GM18520 (cell line): ENCODE measurements around the gene CCNDBP1.
"Not testable (repeated sequence)": the region's sequence is repeated elsewhere in the genome, so short reads cannot be mapped to it uniquely, and the experiment has no call there.

Source experiments
- ATAC-seq: cut with Tn5 transposase; IDR thresholded peaks from one replicate; pipeline ENCODE4 v1.9.1; 2021; ENCODE audit not compliant: unreplicated experiment

Gene CCNDBP1

GRCh38 chr15:43214592-43215295, 29.5 kb downstream of the CCNDBP1 start:
- no peak for ATAC-seq

DNA sequence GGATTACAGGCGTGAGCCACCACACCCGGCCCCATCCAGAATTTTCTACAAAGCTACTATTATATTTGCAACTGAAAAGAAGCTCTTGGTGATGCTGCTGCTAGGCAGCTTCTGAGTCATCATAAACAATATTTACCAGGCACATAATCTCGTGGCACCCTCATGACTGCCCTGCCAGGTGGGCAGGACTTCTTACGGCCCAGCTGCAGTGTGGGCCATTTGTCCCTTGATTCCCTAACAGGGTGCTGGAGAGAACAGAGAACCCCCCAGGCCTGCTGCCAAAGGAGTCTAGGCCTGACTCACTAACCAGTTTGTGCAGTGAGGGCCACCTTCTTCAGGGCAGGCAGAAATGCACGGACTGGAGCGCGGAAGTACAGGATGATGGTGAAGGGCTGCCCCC, 30.8 kb downstream of the CCNDBP1 start:
- no peak for ATAC-seq

- no peak for ATAC-seq
Observed at GRCh38 chr15:43218908-43219706, 33.9 kb downstream of the CCNDBP1 start.

GRCh38 chr15:43219929-43220928, 35.0 kb downstream of the CCNDBP1 start:
- ATAC-seq = no peak

DNA sequence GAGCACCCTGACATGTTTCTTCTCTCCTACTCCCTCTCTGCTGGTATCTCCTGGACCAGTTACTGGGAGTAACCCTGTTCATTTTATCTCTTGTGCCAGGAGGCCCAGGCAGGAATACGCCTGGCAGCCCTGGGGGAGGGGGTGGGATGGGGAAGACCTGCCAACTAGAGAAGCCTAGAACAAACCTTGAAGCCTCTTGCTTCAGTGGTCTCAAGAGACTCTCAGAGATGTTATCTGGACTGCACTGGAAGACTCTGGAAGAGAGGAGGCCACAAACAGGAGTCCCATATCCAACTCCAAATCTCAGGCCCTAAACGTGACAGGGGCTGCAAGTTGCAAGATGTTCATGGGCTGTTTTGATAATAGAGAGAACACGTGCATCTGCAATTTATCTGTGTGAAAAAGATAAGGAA, 35.8 kb downstream of the CCNDBP1 start, which contains the start of gene EPB42:
TSS of gene EPB42 (minus strand) at position 28 of the 413 bp plus-strand sequence. CDS start 193 bp downstream, outside the sequence.
- ATAC-seq = no peak

DNA sequence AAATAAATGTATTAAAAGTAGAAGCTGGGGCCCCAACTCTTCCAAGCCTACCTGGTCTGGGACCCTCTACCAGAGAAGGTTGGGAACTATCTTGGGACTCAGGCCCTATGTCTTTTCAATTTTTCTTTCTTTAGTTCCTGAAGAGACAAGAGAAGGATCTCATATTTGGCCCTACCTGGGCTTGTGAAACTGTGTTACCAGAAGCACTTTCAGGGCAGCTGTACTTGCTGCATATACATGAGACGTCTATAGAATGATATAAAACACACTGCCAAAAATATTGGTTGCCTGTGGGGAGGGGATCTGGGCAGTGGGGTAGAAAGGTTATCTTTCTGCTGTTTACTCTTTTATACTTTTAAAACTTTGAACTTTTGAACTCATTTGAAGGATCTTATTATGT, 36.2 kb downstream of the CCNDBP1 start:
- ATAC-seq = no peak

GRCh38 chr15:43225201-43225949, 40.2 kb downstream of the CCNDBP1 start:
- ATAC-seq = no peak

DNA sequence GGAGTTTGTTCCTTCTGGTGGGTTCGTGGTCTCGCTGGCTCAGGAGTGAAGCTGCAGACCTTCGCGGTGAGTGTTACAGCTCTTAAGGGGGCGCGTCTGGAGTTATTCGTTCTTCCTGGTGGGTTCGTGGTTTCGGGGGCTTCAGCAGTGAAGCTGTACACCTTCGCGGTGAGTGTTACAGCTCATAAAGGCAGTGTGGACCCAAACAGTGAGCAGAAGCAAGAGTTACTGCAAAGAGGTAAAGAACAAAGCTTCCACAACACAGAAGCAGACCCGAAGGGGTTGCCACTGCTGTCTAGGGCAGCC, 40.7 kb downstream of the CCNDBP1 start:
- ATAC-seq = not testable (repeated sequence)

- ATAC-seq = no peak
Observed at GRCh38 chr15:43226436-43227305, 41.5 kb downstream of the CCNDBP1 start.

DNA sequence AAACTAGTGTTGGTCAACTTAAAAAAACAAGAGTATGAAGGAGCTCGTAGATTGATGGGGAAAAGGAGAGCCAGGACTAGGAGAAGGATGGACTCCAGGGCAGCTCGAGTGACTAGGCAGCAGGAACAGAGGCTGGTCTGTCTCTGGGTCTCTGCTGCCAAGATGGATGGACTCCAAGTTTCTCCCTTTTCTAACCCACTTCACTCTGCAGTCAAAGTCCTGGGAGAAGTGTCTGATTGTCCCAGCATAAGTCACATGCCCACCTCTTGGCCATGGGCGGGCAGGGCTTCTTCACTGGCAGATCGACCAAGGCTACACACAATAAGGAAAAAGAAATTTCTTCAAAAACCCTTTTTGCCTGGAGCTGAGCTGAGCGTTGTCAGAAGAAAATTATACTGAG, 44.8 kb downstream of the CCNDBP1 start:
- ATAC-seq = no peak

DNA sequence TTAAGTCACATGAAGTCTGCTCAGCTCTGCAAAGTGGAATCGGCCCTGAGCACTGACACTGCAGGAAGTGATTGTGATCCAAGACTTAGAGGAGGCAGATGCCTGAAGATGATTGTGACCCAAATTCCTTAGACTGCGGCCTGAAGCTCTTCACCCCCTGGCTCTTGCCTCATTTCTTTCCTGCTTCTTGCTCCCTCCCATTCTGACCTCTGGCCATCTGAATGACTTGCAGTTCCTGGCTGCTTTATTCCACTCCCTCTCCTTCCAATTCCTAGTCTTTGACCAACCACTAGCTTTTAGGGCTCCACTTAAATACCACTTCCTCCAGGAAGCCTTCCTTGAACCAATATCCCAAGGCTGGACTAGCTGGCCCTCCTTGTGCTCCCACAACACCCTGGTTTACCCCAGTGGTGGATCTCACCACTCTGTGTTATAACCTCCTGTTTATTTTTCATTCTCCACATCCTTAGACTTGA, 45.5 kb downstream of the CCNDBP1 start:
- no peak for ATAC-seq

- ATAC-seq = no peak
Observed at GRCh38 chr15:43232289-43232874, 47.2 kb downstream of the CCNDBP1 start.

- no peak for ATAC-seq
Observed at GRCh38 chr15:43235536-43235935, 50.3 kb downstream of the CCNDBP1 start.

GRCh38 chr15:43237842-43238470, 52.8 kb downstream of the CCNDBP1 start:
- no peak for ATAC-seq

DNA sequence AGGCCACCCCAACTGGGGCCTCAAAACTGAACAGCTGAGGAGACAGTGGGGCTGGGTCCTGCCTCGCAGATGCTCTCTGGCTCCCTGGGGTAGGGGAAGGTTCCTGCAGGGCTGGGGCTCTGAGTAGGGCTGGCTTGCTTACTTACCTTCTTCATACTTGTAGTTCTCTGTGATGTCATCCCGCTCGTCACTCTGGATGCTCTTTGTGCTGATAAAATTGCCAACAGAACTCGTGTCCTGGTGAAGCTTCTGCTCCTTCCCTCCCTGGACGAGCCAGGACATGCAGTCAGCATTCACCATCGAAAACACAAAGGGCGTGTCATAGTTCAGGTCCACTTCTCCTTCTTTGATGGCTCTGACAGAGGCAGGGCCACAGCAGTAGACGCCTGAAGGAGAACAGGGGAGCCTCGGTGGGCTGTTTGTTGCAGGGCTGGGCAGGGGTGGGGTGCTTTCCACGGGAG, 53.5 kb downstream of the CCNDBP1 start:
- no peak for ATAC-seq

GRCh38 chr15:43239732-43240491, 54.7 kb downstream of the CCNDBP1 start:
- ATAC-seq = no peak

- no peak for ATAC-seq
Observed at GRCh38 chr15:43241100-43241499, 55.9 kb downstream of the CCNDBP1 start.

- no peak for ATAC-seq
Observed at GRCh38 chr15:43242616-43243015, 57.4 kb downstream of the CCNDBP1 start.
